IMR-90 (cell line): Measurements from ENCODE around the gene PRKCE. TPM values are rescaled to one million over a fixed set of nuclear protein-coding genes. Genes with fewer than 3 reads are reported as not detected.

Source experiments
- ATAC-seq: fragments of 200-7000 bp; cut with Tn5 transposase; 2 replicates; pipeline ENCODE4 v1.9.1; 2020; ENCODE audit warnings: low read depth, mild to moderate bottlenecking, moderate library complexity
- BruUV-seq: library from RNA; stranded (reverse); fragments of 400-500 nt; replicated peaks from 2 replicates; lab custom pipeline; 2021; lab: Mats Ljungman, UMichigan
- CTCF ChIA-PET: fragments of 300-600 bp; formaldehyde crosslinking; extraction: SDS; loops from one replicate; lab custom pipeline; 2021; ENCODE audit warnings: antibody characterized with exemption; lab: Yijun Ruan, JAX
- POLR2A ChIA-PET: fragments of 300-600 bp; sonication (Branson Sonifier 250); formaldehyde crosslinking; loops from one replicate; lab custom pipeline; 2022; ENCODE audit warnings: antibody characterized with exemption; ENCODE audit not compliant: unreplicated experiment; lab: Charles Lee
- DNase-seq: peaks from one replicate; pipeline ENCODE4 v3.0.0; 2013
- H2AFZ ChIP-seq: replicated peaks from 2 replicates; pipeline ENCODE3; 2013; ENCODE audit warnings: low read length, mild to moderate bottlenecking; ENCODE audit not compliant: poor library complexity
- H2AK5ac ChIP-seq: 2 replicates; pipeline ENCODE4 v1.6.1; 2013; ENCODE audit warnings: low read depth, low read length, inconsistent platforms
- H2AK9ac ChIP-seq: replicated peaks from 2 replicates; pipeline ENCODE3; 2013; ENCODE audit warnings: mild to moderate bottlenecking, low read depth, low read length, moderate library complexity; ENCODE audit not compliant: poor library complexity
- H2BK120ac ChIP-seq: 2 replicates; pipeline ENCODE4 v1.6.1; 2013; ENCODE audit warnings: low read depth, low read length, inconsistent platforms
- H2BK15ac ChIP-seq: 3 replicates; pipeline ENCODE4 v1.6.1; 2013; ENCODE audit warnings: low read depth, low read length, inconsistent platforms
- H2BK20ac ChIP-seq: 2 replicates; pipeline ENCODE4 v1.6.1; 2013; ENCODE audit warnings: low read depth, mild to moderate bottlenecking, inconsistent platforms, low read length, moderate library complexity
- H2BK5ac ChIP-seq: 2 replicates; pipeline ENCODE4 v1.6.1; 2013; ENCODE audit warnings: mild to moderate bottlenecking, low read depth, low read length, inconsistent platforms; ENCODE audit not compliant: poor library complexity, severe bottlenecking
- H3K14ac ChIP-seq: replicated peaks from 2 replicates; pipeline ENCODE4 v1.6.1; 2013; ENCODE audit warnings: low read depth, low read length, inconsistent platforms
- H3K18ac ChIP-seq: 2 replicates; pipeline ENCODE4 v1.6.1; 2013; ENCODE audit warnings: low read depth, low read length, control low read depth
- H3K23ac ChIP-seq: 2 replicates; pipeline ENCODE4 v1.6.1; 2013; ENCODE audit warnings: low read depth, low read length, inconsistent platforms
- H3K27ac ChIP-seq: 2 replicates; pipeline ENCODE4 v1.5.1; 2013; ENCODE audit warnings: mild to moderate bottlenecking, control low read depth, low read length; ENCODE audit not compliant: insufficient read depth
- H3K27me3 ChIP-seq: 2 replicates; pipeline ENCODE4 v1.6.1; 2013; ENCODE audit warnings: low read length; ENCODE audit not compliant: control insufficient read depth, insufficient read depth
- H3K36me3 ChIP-seq: 2 replicates; pipeline ENCODE4 v1.6.1; 2013; ENCODE audit warnings: low read length, mixed read lengths; ENCODE audit not compliant: control insufficient read depth, insufficient read depth
- H3K4ac ChIP-seq: 2 replicates; pipeline ENCODE4 v1.6.1; 2013; ENCODE audit warnings: low read depth, low read length, inconsistent platforms
- H3K4me1 ChIP-seq: 2 replicates; pipeline ENCODE4 v1.6.1; 2013; ENCODE audit warnings: low read length, mixed read lengths; ENCODE audit not compliant: control insufficient read depth, insufficient read depth
- H3K4me2 ChIP-seq: 2 replicates; pipeline ENCODE4 v1.6.1; 2013; ENCODE audit warnings: low read depth, mild to moderate bottlenecking, control low read depth, low read length, moderate library complexity
- H3K4me3 ChIP-seq: 2 replicates; pipeline ENCODE4 v1.5.1; 2013; ENCODE audit warnings: low read depth, mild to moderate bottlenecking, control low read depth, low read length, moderate library complexity; ENCODE audit not compliant: insufficient read depth
- H3K56ac ChIP-seq: 2 replicates; pipeline ENCODE4 v1.6.1; 2013; ENCODE audit warnings: low read length, inconsistent platforms; ENCODE audit not compliant: insufficient read depth; ENCODE audit errors: extremely low read depth
- H3K79me1 ChIP-seq, 2 experiments: 2 replicates each; pipeline ENCODE4 v1.6.1; 2013; ENCODE audit warnings: low read length in 2 of 2, inconsistent platforms in 1 of 2, low read depth in 1 of 2
- H3K9ac ChIP-seq: 2 replicates; pipeline ENCODE4 v1.6.1; 2013; ENCODE audit warnings: low read depth, low read length, control low read depth
- H3K9me1 ChIP-seq: 2 replicates; pipeline ENCODE4 v1.6.1; 2013; ENCODE audit warnings: low read length, inconsistent platforms; ENCODE audit not compliant: insufficient read depth
- H3K9me3 ChIP-seq: 2 replicates; pipeline ENCODE4 v1.6.1; 2013; ENCODE audit warnings: low read length; ENCODE audit not compliant: control insufficient read depth, insufficient read depth
- H4K20me1 ChIP-seq: 2 replicates; pipeline ENCODE4 v1.6.1; 2013; ENCODE audit warnings: low read length, inconsistent platforms; ENCODE audit not compliant: insufficient read depth
- H4K5ac ChIP-seq: 2 replicates; pipeline ENCODE4 v1.6.1; 2013; ENCODE audit warnings: mild to moderate bottlenecking, low read depth, low read length, control low read depth
- H4K8ac ChIP-seq, 2 experiments: 2 replicates each; pipeline ENCODE4 v1.6.1; 2013; ENCODE audit warnings: low read depth in 2 of 2, low read length in 2 of 2, control low read depth in 1 of 2, inconsistent platforms in 1 of 2
- H4K91ac ChIP-seq: 2 replicates; pipeline ENCODE4 v1.6.1; 2013; ENCODE audit warnings: low read depth, low read length, inconsistent platforms; ENCODE audit not compliant: insufficient read depth
- BHLHE40 ChIP-seq: fragments of 150-350 bp; IDR thresholded peaks from 2 replicates; pipeline ENCODE4 v1.6.1; 2016; ENCODE audit warnings: mild to moderate bottlenecking, low read depth, low read length
- CHD1 ChIP-seq: IDR thresholded peaks from 2 replicates; pipeline ENCODE4 v1.6.1; 2012; ENCODE audit warnings: low read depth, low read length, improper control_type of control experiment
- CTCF ChIP-seq: conservative IDR thresholded peaks from 2 replicates; pipeline ENCODE4 v1.5.1; 2012; ENCODE audit warnings: mild to moderate bottlenecking, low read depth, low read length, improper control_type of control experiment
- ELK1 ChIP-seq: fragments of 150-350 bp; IDR thresholded peaks from 2 replicates; pipeline ENCODE4 v1.6.1; 2016; ENCODE audit warnings: low read depth, mild to moderate bottlenecking, low read length, moderate library complexity, borderline replicate concordance
- RCOR1 ChIP-seq: IDR thresholded peaks from 2 replicates; pipeline ENCODE4 v1.6.1; 2012; ENCODE audit warnings: mild to moderate bottlenecking, low read length, improper control_type of control experiment; ENCODE audit not compliant: insufficient replicate concordance
- SMC3 ChIP-seq: fragments of 150-350 bp; IDR thresholded peaks from 2 replicates; pipeline ENCODE4 v1.6.1; 2016; ENCODE audit warnings: low read depth, mild to moderate bottlenecking, antibody characterized with exemption, low read length, moderate library complexity
- WGBS, 2 experiments: methylation state at CpG; one replicate each; pipeline versions ENCODE4 v1.1.5 to v1.1.7; 2013; ENCODE audit warnings: missing lambda C conversion rate in 2 of 2; ENCODE audit not compliant: insufficient read length in 1 of 2; ENCODE audit errors: extremely low coverage in 2 of 2; 5-methylcytosine and 5-hydroxymethylcytosine counted together
- dilution Hi-C: fragments of 300-500 bp; cut with HindIII; formaldehyde crosslinking; loops from one replicate; pipeline ENCODE4 v1.14.3; 2018; ENCODE audit warnings: low sequenced_read_pairs; ENCODE audit not compliant: unreplicated experiment
- in situ Hi-C: fragments of 300-500 bp; cut with MboI; formaldehyde crosslinking; loops from 3 replicates; pipeline ENCODE4 v1.14.3; 2019; ENCODE audit warnings: low sequenced_read_pairs, inconsistent platforms, mixed read lengths
- intact Hi-C: fragments of 100-400 bp; cut with micrococcal nuclease; formaldehyde crosslinking; loops from 2 replicates; pipeline ENCODE4 v1.10.0; 2022
- polyA plus RNA-seq, 3 experiments: library from polyadenylated mRNA; depleted of rRNA; stranded (reverse); fragments of >200 nt; gene quantifications; 2 replicates each; pipeline ENCODE4 v1.2.3, GENCODE V29; 2012; ENCODE audit warnings: low replicate concordance in 1 of 3
- total RNA-seq: library from RNA; depleted of rRNA; stranded (reverse); fragments of >200 nt; gene quantifications from 2 replicates; pipeline ENCODE4 v1.2.3, GENCODE V29; 2012

Gene PRKCE
- total and polyA plus RNA-seq, 2 of the 4 experiments (the other 2 are of a cell fraction), result 8.1 to 32.4 TPM

- Histone ChIP-seq H3K9ac (no peak overlapping the region), H2BK20ac (no peak overlapping the region), H3K27me3 (peaks cover 68% of the 10 kb centered on the region), H4K8ac (no peak overlapping the region), H4K91ac (no peak overlapping the region), H2BK120ac (no peak overlapping the region), H2BK5ac (no peak overlapping the region), H3K9me1 (no peaks in the 10 kb centered on the region), H3K4me1 (peaks cover 2% of the 10 kb centered on the region; the same call in 1 of the 2 replicates), H3K36me3 (no peaks in the 10 kb centered on the region), H3K27ac (no peak overlapping the region), H3K4ac (no peak overlapping the region), H4K20me1 (no peaks in the 10 kb centered on the region), H2BK15ac (no peak overlapping the region), H3K79me1 (no peaks in the 10 kb centered on the region), H3K4me3 (no peak overlapping the region), H4K5ac (no peak overlapping the region), H3K14ac (no peak overlapping the region), H3K9me3 (0 out of 2 replicates have a peak, but pooled peaks cover 2% of the 10 kb centered on the region), H2AK9ac (no peak overlapping the region), H3K4me2 (no peak overlapping the region), H2AFZ (no peak overlapping the region), H2AK5ac (no peak overlapping the region), H3K18ac (no peak overlapping the region), H3K23ac (no peak overlapping the region), H3K56ac (no peak overlapping the region)
- no CpG with 5 or more reads among the region's 8 CpGs for WGBS, 2 experiments
- ChIA-PET CTCF (interaction anchor here (1.0 kb wide), 1 partner anchor 388 kb away, joined by 4 read pairs; no protein-coding TSS in a partner anchor), POLR2A (no interaction called here)
- no TSS peak for BruUV-seq
- TF ChIP-seq CHD1 (no peak), RCOR1 (no peak), SMC3 (no peak), BHLHE40 (no peak), CTCF (no peak), ELK1 (no peak)
- intact Hi-C loops, result no loop called here
- DNase-seq (no peak), ATAC-seq (no peak)
- in situ Hi-C loops, result loop anchor here (25.0 kb wide), 1 partner anchor 686 kb away; no protein-coding TSS in a partner anchor
- dilution Hi-C loops, result loop anchor here (25.0 kb wide), 1 partner anchor 311 kb away; no protein-coding TSS in a partner anchor
Observed at GRCh38 chr2:45626387-45627221, 24.9 kb upstream of the PRKCE start.
